HepG2 (cell line): ENCODE measurements around the gene PLD6.

Experiments
- ARNT ChIP-seq: fragments of 450-650 bp; IDR thresholded peaks from 2 replicates; pipeline ENCODE4 v1.6.1; 2017
- EP300 ChIP-seq, 3 experiments: sonication (generic) in 1 of 3; formaldehyde crosslinking in 1 of 3; IDR thresholded peaks; 2 replicates each; pipeline versions ENCODE4 v1.5.1 to v1.6.1; 2011 to 2020; ENCODE audit warnings: low read depth in 2 of 3, low read length in 2 of 3, borderline replicate concordance in 1 of 3, improper control_type of control experiment in 1 of 3, mild to moderate bottlenecking in 1 of 3, missing genetic modification reagents in 1 of 3, moderate library complexity in 1 of 3
- EZH2 ChIP-seq: conservative IDR thresholded peaks from 2 replicates; pipeline ENCODE4 v1.6.1; 2012; ENCODE audit warnings: mild to moderate bottlenecking, low read depth, low read length, moderate library complexity
- FOXA1 ChIP-seq, 2 experiments: fragments of 450-650 bp in 1 of 2; sonication (generic) in 1 of 2; formaldehyde crosslinking in 1 of 2; IDR thresholded peaks; 2 replicates each; pipeline versions ENCODE4 v1.4.0 to v1.6.1; 2016 to 2020; ENCODE audit warnings: missing genetic modification reagents in 1 of 2
- FOXM1 ChIP-seq: sonication (generic); formaldehyde crosslinking; IDR thresholded peaks from 2 replicates; pipeline ENCODE4 v1.5.0; 2020; ENCODE audit warnings: missing genetic modification reagents
- KLF11 ChIP-seq: IDR thresholded peaks from 2 replicates; pipeline ENCODE4 v1.6.1; 2016; ENCODE audit warnings: missing compliant biosample characterization
- POLR2AphosphoS5 ChIP-seq: IDR thresholded peaks from 2 replicates; pipeline ENCODE4 v1.6.1; 2012; ENCODE audit warnings: low read depth, low read length
- RXRA ChIP-seq: sonication (generic); formaldehyde crosslinking; IDR thresholded peaks from 2 replicates; pipeline ENCODE4 v1.5.1; 2020; ENCODE audit warnings: missing genetic modification reagents
- TGIF2 ChIP-seq: IDR thresholded peaks from 2 replicates; pipeline ENCODE4 v1.6.1; 2016; ENCODE audit warnings: control low read depth, missing compliant biosample characterization
- ZFP36 ChIP-seq: fragments of 150-350 bp; IDR thresholded peaks from 2 replicates; pipeline ENCODE4 v1.6.1; 2018; ENCODE audit warnings: borderline replicate concordance, low read length, low read depth; ENCODE audit not compliant: partially characterized antibody
- ZNF12 ChIP-seq: sonication (generic); formaldehyde crosslinking; IDR thresholded peaks from 2 replicates; pipeline ENCODE4 v1.5.0; 2020; ENCODE audit warnings: missing genetic modification reagents
- ZNF557 ChIP-seq: sonication (generic); formaldehyde crosslinking; IDR thresholded peaks from 2 replicates; pipeline ENCODE4 v1.4.0; 2020; ENCODE audit warnings: missing genetic modification reagents
- TF ChIP-seq, protein P1 (sequence below): sonication (generic); formaldehyde crosslinking; IDR thresholded peaks from 2 replicates; pipeline ENCODE4 v1.5.0; 2020; ENCODE audit warnings: missing genetic modification reagents, mild to moderate bottlenecking, borderline replicate concordance
- TF ChIP-seq, protein P2 (sequence below): IDR thresholded peaks from 2 replicates; pipeline ENCODE4 v1.6.1; 2016

DNA sequence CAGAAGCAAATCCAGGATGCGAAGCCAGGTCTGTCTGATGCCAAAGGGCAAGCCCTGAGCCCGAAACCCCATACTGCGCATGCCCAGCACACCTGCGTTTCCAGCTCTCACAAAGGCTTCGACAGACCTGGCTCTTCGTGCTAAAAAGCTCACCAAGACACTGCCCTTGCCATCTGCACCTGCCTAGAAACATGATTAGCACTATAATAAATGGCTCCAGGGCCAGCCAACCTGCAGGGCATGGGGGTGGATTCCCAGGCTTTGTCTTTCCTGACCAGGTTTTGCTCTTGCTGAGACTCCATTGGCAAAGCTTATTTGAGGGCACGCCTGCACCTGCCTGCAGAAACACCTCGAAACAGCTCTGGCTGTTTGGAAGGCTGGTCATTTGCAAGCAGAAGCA, 14.4 kb upstream of the PLD6 start:
- TF ChIP-seq, protein P1, sequence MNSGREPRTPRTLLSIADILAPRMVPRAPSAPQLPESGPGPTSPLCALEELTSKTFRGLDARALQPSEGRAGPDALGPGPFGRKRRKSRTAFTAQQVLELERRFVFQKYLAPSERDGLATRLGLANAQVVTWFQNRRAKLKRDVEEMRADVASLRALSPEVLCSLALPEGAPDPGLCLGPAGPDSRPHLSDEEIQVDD (CRISPR knock-in tag): no peak
- TF ChIP-seq RXRA (CRISPR knock-in tag) (no peak), KLF11 (no peak), EZH2 (no peak), EP300 (IDR thresholded peaks at IDR 0.05; ENCODE audit: low read depth in 2 of 2, low read length in 2 of 2) (no peak), EP300 (CRISPR knock-in tag; IDR thresholded peaks at IDR 0.05; ENCODE audit: borderline replicate concordance) (no peak), ZNF12 (CRISPR knock-in tag) (no peak), POLR2AphosphoS5 (no peak), ARNT (no peak), TGIF2 (CRISPR knock-in tag) (no peak), ZNF557 (CRISPR knock-in tag) (no peak), ZFP36 (no peak), FOXM1 (CRISPR knock-in tag) (no peak), FOXA1 (IDR thresholded peaks at IDR 0.05) (no peak), FOXA1 (CRISPR knock-in tag; IDR thresholded peaks at IDR 0.05) (no peak)
- TF ChIP-seq, protein P2, sequence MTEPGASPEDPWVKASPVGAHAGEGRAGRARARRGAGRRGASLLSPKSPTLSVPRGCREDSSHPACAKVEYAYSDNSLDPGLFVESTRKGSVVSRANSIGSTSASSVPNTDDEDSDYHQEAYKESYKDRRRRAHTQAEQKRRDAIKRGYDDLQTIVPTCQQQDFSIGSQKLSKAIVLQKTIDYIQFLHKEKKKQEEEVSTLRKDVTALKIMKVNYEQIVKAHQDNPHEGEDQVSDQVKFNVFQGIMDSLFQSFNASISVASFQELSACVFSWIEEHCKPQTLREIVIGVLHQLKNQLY (CRISPR knock-in tag): no peak
